ENCODE results near the gene ALG6.

The ALG6 gene

DNA sequence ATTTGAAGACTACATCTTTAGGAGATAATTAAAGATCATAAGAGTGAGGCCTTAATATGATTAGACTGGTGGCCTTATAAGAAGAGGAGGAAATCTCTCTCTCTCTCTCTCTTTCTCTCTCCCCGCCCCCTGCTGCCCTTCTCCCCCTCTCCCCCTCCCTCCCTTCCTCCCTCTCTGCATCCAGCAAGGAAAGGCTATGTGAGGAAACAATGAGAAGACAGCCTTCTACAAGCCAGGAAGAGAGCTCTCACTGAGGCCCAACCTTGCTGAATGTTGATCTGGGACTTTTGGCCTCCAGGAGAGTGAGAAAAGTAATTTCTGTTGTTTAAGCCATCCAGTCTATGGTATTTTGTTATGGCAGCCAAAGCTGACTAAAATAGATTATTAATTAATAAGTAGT is 23.5 kb upstream of the ALG6 start:
- no peak for TF ChIP-seq NFIC (IDR thresholded peaks at IDR 0.05)
- no peak for TF ChIP-seq EP300 (IDR thresholded peaks at IDR 0.05; ENCODE audit: borderline replicate concordance)
- TF ChIP-seq FOXM1 (IDR thresholded peaks at IDR 0.05; ENCODE audit: borderline replicate concordance, low read depth), result no peak
- no peak for TF ChIP-seq CREB1 (IDR thresholded peaks at IDR 0.05; ENCODE audit: low read depth)
- TF ChIP-seq, protein P1, sequence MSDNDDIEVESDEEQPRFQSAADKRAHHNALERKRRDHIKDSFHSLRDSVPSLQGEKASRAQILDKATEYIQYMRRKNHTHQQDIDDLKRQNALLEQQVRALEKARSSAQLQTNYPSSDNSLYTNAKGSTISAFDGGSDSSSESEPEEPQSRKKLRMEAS (IDR thresholded peaks at IDR 0.05), result no peak
- TF ChIP-seq TEAD4 (IDR thresholded peaks at IDR 0.05), result no peak
- TF ChIP-seq RAD21 (IDR thresholded peaks at IDR 0.05; ENCODE audit: low read depth), result no peak
- TF ChIP-seq EGR1 (IDR thresholded peaks at IDR 0.05), result no peak
- TF ChIP-seq, protein P2, sequence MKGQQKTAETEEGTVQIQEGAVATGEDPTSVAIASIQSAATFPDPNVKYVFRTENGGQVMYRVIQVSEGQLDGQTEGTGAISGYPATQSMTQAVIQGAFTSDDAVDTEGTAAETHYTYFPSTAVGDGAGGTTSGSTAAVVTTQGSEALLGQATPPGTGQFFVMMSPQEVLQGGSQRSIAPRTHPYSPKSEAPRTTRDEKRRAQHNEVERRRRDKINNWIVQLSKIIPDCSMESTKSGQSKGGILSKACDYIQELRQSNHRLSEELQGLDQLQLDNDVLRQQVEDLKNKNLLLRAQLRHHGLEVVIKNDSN (IDR thresholded peaks at IDR 0.05), result no peak
- TF ChIP-seq CEBPB (IDR thresholded peaks at IDR 0.05), result no peak

DNA sequence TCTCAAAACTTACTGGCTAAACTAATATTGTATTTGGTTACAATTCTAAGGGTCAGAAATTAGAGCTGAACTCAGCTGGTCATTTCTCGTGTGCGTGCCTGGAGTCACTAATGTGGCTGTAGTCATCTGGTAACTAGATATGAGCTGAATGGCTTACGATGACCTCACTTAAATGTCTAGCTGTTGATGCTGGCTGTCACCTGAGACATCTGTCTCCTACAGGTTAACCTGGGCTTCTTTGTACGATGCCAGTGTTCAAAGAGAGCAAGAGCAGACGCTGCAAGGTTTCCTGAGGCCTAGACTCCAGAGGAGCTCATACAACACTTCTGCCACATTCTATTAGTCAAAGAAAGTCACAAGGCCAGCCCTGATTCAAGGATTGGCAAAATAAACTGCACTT is 17.1 kb upstream of the ALG6 start:
- no peak for TF ChIP-seq TAF1 (IDR thresholded peaks at IDR 0.05; ENCODE audit: low read depth)

DNA sequence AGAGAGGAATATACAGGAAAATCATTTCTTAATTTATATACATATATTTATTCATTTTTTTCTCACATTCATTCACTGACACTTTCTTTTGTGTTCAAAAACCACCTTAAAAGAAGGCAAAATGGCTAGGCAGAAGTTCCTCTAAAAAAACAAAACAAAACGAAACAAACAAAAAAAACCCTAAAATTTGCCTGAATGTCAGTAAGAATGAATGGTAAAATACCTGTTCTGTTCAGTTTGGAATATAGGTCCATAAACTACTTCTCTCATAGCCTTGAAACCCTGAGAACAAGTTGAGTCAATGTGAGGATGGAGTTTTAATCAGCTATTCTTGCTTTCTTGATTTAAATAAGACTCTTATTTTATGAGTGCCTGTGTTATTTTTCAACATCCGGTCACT is 14.7 kb upstream of the ALG6 start:
- TF ChIP-seq TAF1 (IDR thresholded peaks at IDR 0.05; ENCODE audit: low read depth), result no peak
- TF ChIP-seq, protein P1 (IDR thresholded peaks at IDR 0.05), result no peak
- TF ChIP-seq ZBTB7A (IDR thresholded peaks at IDR 0.05; ENCODE audit: low read depth), result no peak
- no peak for TF ChIP-seq TEAD4 (IDR thresholded peaks at IDR 0.05)
- TF ChIP-seq, protein P3, sequence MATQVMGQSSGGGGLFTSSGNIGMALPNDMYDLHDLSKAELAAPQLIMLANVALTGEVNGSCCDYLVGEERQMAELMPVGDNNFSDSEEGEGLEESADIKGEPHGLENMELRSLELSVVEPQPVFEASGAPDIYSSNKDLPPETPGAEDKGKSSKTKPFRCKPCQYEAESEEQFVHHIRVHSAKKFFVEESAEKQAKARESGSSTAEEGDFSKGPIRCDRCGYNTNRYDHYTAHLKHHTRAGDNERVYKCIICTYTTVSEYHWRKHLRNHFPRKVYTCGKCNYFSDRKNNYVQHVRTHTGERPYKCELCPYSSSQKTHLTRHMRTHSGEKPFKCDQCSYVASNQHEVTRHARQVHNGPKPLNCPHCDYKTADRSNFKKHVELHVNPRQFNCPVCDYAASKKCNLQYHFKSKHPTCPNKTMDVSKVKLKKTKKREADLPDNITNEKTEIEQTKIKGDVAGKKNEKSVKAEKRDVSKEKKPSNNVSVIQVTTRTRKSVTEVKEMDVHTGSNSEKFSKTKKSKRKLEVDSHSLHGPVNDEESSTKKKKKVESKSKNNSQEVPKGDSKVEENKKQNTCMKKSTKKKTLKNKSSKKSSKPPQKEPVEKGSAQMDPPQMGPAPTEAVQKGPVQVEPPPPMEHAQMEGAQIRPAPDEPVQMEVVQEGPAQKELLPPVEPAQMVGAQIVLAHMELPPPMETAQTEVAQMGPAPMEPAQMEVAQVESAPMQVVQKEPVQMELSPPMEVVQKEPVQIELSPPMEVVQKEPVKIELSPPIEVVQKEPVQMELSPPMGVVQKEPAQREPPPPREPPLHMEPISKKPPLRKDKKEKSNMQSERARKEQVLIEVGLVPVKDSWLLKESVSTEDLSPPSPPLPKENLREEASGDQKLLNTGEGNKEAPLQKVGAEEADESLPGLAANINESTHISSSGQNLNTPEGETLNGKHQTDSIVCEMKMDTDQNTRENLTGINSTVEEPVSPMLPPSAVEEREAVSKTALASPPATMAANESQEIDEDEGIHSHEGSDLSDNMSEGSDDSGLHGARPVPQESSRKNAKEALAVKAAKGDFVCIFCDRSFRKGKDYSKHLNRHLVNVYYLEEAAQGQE (IDR thresholded peaks at IDR 0.05; ENCODE audit: low read depth), result no peak
- TF ChIP-seq EP300 (IDR thresholded peaks at IDR 0.05; ENCODE audit: borderline replicate concordance), result no peak

DNA sequence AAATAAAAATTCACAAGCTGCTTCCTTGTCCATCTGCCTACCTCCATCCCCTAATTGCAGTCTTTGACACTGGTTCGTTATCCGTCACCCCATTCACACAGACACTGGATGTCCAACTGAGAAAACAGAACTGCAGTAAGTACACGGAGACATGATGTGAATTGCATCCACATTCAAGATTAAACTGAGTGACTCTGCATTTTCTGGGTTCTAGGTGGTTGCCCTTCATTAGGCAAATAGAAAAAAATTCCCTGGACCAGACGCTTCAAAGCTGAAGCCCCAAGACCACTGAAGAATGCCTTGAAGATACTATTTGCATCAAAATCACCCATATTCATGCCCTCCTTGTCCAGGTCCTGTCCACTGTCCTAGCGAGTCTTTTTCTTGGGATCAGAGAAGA is 7.9 kb upstream of the ALG6 start:
- TF ChIP-seq FOXM1 (IDR thresholded peaks at IDR 0.05; ENCODE audit: borderline replicate concordance, low read depth) (no peak), EP300 (IDR thresholded peaks at IDR 0.05; ENCODE audit: borderline replicate concordance) (no peak), EGR1 (IDR thresholded peaks at IDR 0.05) (no peak), YY1 (IDR thresholded peaks at IDR 0.05; ENCODE audit: low read depth) (no peak), TEAD4 (IDR thresholded peaks at IDR 0.05) (no peak), CEBPB (IDR thresholded peaks at IDR 0.05) (no peak), TCF12 (IDR thresholded peaks at IDR 0.05; ENCODE audit: low read depth) (no peak), ZBTB7A (IDR thresholded peaks at IDR 0.05; ENCODE audit: low read depth) (no peak), RAD21 (IDR thresholded peaks at IDR 0.05; ENCODE audit: low read depth) (no peak), NFIC (IDR thresholded peaks at IDR 0.05) (no peak), CREB1 (IDR thresholded peaks at IDR 0.05; ENCODE audit: low read depth) (no peak), TAF1 (IDR thresholded peaks at IDR 0.05; ENCODE audit: low read depth) (no peak)
- TF ChIP-seq, protein P3 (IDR thresholded peaks at IDR 0.05; ENCODE audit: low read depth), result no peak
- TF ChIP-seq, protein P1 (IDR thresholded peaks at IDR 0.05), result no peak
- TF ChIP-seq, protein P2 (IDR thresholded peaks at IDR 0.05), result no peak

DNA sequence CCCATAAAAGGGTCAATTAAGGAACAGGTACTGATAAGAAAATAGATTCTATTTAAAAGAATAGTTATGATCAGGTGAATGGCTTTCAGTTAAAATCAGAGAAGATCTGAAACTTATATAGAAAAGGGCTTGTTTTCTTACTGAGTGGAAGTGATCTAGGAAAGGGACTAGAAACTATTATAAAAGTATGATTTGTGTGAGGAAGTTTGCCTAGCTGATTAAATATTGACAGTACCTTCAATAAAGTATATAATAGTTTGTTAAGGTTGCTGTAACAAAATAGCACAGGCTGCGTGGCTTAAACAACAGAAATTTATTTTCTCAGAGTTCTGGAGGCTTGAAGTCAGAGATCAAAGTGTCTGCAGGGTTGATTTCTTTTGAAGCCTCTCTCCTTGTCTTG is 5.4 kb upstream of the ALG6 start:
- TF ChIP-seq CEBPB (IDR thresholded peaks at IDR 0.05) (no peak), EGR1 (IDR thresholded peaks at IDR 0.05) (no peak), ZBTB7A (IDR thresholded peaks at IDR 0.05; ENCODE audit: low read depth) (no peak), YY1 (IDR thresholded peaks at IDR 0.05; ENCODE audit: low read depth) (no peak)

DNA sequence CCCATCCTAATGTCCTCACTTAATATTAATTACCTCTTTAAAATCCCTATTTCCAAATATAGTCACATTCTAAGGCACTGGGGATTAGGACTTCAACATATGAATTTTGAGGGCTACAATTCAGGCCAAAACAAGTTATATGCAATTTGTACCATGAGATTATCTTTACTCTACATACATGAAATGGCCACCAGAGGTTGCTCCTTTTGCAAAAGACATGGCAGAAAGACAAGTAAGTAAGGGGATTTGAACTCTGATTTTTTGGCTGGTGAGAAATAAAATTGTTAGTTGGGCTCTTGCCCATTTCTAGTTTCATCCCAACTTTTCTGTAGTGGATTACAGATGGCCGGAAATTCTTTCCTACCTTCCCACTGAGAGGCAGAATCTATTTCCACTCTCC is 4.8 kb upstream of the ALG6 start:
- TF ChIP-seq ZBTB7A (IDR thresholded peaks at IDR 0.05; ENCODE audit: low read depth) (no peak), FOXM1 (IDR thresholded peaks at IDR 0.05; ENCODE audit: borderline replicate concordance, low read depth) (no peak), TCF12 (IDR thresholded peaks at IDR 0.05; ENCODE audit: low read depth) (no peak), RAD21 (IDR thresholded peaks at IDR 0.05; ENCODE audit: low read depth) (no peak), EGR1 (IDR thresholded peaks at IDR 0.05) (no peak), CEBPB (IDR thresholded peaks at IDR 0.05) (no peak), NFIC (IDR thresholded peaks at IDR 0.05) (no peak), EP300 (IDR thresholded peaks at IDR 0.05; ENCODE audit: borderline replicate concordance) (no peak), CREB1 (IDR thresholded peaks at IDR 0.05; ENCODE audit: low read depth) (no peak), TAF1 (IDR thresholded peaks at IDR 0.05; ENCODE audit: low read depth) (no peak), YY1 (IDR thresholded peaks at IDR 0.05; ENCODE audit: low read depth) (no peak), TEAD4 (IDR thresholded peaks at IDR 0.05) (no peak)
- TF ChIP-seq, protein P1 (IDR thresholded peaks at IDR 0.05), result no peak
- TF ChIP-seq, protein P3 (IDR thresholded peaks at IDR 0.05; ENCODE audit: low read depth), result no peak
- TF ChIP-seq, protein P2 (IDR thresholded peaks at IDR 0.05), result no peak

All from Ishikawa (cell line).